NCI-H2107 treated with DMSO at 0.1 percent for 48 hours (cell line): ENCODE results near the gene LRTM2.

Experiments used
- DNase-seq: peaks from one replicate; lab custom pipeline; 2025; ENCODE audit not compliant: unreplicated experiment; lab: John Stamatoyannopoulos, UW

Gene LRTM2

DNA sequence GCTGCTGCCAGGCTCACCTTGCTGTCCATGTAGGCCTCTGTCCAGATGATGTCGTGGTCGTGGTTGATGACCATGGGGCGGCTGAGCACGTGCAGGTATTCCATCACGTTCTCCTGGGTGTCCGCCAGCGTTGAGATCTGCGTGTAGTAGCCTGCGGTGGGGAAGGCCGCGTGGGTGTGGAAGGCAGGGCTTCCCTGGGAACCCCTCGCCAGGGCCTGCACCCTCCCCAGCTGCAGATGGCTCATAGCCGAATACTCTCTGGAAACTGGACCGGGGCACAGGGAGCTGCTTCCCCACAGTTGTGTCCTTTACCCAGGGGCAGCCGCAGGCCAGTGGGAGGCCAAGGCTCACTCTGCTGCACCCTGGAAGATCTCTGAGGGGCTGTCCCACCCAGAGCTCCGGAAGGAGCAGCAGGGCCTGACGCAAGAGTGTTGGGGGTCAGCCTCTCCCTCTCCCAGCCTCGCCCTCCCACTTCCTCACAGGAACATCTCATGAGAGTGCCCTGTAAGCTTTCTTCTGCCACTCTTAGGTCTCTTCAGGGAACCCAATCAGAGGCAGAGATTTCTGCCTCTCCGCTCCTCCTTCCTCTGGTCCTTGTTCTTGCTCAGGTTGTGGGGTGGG, 62.6 kb downstream of the LRTM2 start:
- DNase-seq, result no peak

DNA sequence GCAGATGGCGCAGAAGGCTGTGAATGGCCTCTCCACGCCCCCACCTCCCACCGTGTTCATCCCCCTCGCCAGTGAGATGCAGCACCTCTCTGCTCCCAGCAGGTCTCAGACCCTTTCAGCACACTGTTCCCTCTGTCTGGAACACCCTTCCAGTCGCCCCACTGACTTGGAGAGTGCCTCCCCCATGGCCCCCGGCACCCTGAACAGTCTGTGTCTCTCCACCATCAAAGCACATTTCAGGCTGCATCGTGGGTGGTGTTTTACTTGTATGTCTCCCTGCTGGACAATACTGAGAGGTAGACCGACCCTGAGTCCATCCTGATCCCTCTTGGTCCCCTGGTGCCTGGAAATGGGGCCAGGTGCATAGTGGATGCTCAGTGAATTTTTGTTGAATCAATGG, 63.1 kb downstream of the LRTM2 start:
- DNase-seq, result no peak

DNA sequence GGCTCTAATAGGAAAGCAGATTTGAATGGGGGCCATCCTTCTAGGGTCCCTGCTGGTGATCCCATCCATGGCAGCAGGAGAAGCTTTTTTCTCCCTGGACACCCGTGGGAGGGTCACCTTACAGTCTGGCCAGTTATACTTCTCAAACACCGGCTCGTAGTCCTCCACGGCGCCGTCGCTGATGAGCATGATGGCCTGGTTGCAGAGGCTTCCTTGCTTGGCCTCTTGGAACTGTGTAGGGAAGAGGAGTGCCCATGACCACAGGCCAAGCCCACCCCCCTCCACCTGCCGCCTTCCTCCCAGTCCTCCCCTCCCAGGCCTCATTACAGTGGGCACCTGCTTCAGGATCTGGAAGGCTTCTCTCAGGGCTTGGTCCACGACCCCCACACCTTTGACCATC, 64.3 kb downstream of the LRTM2 start:
- no peak for DNase-seq

DNA sequence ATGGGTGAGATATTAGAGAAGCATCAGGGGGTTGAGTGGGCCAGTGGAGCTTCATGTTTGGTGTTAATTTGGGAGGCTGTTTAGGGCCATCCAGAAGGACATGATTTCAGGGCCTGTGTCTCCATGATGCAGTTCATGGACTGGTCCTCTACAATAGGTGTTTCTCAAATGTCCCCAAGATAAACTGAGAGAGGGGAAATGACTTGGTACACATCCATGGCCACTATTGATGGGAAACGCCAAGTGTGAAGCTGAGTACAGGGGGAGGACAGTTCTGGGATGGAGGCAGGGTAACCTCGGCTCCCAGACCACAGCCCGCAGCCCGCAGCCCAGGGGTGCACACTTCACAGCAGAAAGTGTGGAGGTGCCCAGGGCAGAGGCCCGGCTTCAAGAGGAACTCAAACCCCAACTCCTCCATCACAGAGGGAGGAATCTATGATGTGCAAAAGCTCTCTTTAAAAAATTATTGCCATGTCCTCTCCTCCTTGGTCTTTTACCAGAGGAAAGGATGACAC, 64.8 kb downstream of the LRTM2 start:
- DNase-seq, result no peak

DNA sequence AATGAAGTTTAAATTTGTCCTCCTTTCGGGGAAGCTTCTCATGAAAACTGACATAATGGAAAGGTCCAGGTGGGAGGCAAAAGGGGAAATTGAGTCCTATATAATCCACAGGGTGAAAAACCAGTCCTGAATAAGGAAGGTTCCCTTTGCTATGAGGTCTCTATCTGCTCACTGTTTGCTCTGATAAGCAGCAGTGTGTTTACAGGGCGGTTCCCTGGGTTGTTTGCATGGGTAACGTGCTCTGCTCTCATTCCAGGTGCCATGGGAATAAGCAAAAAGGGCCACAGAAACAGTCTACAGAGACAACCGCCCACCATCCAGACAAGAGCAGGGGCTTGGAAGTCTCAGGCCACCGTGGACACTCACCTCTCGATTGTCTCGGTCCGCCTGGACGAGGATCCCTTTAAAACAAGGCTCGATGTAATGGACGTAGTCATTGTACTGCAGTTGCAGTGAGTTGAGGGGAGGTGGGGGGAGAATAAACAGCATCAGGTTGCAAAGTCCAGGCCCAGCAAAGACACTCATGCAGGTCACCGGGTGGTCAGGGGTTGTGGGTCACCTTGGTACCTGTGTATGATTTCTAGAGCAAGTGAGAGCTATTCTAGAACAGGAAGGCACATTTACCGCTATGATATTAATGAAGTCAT, 65.4 kb downstream of the LRTM2 start:
- DNase-seq, result no peak
